Measurements from ENCODE around the gene SPRY1.
A peak's percentile ranks its signal among the peaks of the same experiment; 100 is the strongest.

The SPRY1 gene

DNA sequence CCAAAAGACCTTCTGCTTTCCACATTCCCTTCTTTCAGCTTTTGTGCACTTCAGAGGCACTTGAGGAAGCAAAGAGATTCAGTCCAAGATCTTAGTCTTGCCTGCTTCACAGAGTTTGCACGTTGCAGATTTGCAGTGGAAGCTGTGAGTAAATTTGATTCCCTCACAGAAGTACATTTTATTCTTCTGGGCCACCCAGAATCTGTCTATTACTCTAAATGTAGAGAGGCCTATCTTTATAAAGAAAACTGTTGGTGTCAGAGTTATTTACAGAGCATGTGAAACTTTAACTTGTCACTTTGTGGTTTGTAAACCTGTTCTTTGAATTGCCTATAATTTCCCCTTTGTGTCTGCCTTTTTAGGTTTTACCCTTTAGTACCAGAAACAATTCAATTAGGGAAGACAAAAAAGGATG is 15.5 kb downstream of the SPRY1 start:
- DNase-seq = no peak

DNA sequence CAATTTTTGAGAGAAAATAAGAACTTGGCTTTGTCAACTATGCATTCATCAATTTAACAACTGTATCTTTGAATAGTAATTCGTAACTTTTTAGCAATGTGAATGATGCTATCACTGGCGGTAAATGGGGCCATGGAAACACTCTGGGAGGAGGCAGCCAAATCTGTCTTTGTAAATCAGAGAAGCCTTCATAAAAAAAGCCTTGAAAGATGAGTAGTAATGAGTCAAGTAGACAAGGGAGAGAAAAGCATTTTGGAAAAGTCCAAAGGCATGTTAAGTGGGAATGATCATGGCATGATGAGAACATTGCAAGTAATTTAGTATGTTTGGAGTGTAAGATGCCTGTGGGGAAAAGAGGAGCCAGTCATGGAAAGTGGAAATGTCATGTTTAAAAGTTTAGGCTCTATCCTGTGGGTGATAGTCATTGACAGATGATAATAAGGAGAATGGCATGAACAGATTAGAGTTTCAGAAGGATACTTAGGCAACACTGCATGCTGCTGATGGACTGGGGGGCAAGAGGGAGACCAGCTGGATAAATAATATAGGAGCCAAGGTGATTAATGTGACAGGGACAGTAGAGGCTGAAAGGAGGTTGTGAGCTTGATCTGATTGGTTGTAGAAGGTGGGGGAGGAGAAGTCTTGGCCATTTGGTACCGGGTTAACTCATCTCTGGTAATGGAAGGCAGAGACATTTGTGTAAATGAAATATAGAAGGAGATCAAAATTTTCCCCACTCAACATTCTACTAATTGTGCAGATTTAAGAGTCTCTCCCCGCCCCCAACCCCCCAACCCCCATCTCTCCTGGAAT is 16.3 kb downstream of the SPRY1 start:
- DNase-seq = no peak

DNA sequence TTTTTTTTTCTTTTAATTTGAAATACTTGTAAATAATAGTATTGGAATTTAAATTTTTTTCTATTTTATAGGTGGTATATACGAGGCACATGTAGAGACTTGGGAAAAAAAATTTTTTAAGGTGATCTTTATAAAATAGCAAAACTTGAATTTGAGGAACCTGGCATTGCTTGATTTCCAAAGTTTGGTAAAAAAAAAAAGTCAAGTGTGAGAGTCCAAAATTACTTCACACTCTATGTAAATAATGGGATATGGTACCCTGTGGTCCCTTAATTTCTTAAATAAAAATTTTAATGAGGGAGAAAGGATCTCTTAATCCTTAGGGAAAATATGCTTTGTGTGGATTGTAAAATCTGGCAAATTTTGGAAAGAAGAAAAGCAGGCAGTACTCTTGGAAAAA is 19.0 kb downstream of the SPRY1 start:
- peak; percentile 56 to 57 for DNase-seq

DNA sequence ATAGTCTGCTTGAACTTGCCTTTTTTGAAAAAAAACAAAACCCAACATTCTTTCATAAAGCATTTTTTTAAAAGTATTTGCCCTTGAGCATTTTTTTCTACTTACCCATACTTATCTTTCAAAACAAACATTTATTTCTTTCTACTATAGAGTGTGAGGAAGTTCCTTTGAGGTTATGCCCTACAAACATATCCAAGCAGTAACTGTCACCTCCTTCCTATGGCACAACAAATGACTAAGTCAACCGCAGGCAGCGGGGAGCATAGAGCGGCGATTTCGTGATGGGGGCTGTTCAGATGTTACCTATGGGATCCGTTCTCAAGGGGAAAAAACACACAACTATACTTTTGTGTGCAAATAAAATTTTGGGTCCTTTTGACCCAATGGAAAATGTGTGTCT is 19.4 kb downstream of the SPRY1 start:
- peak; percentile 80 to 82 for DNase-seq

DNA sequence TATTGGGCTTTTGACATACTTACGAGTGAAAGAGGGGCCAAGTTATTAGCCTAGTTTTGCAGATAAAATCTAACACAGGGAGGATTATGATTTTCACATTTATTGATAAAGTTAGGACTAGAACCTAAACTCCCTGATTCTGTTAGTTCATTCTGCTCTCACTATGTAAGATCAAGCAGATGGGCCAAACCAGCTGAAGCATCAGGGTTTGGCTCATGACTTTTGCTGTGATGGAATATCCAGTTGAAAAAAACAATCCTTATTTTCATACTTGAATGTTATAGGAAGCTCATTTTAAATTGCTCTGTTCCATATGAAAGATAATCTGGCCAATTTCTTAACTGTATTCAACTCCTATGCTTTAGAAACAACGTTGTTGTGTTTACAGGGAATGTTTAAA is 21.2 kb downstream of the SPRY1 start:
- DNase-seq = no peak

DNA sequence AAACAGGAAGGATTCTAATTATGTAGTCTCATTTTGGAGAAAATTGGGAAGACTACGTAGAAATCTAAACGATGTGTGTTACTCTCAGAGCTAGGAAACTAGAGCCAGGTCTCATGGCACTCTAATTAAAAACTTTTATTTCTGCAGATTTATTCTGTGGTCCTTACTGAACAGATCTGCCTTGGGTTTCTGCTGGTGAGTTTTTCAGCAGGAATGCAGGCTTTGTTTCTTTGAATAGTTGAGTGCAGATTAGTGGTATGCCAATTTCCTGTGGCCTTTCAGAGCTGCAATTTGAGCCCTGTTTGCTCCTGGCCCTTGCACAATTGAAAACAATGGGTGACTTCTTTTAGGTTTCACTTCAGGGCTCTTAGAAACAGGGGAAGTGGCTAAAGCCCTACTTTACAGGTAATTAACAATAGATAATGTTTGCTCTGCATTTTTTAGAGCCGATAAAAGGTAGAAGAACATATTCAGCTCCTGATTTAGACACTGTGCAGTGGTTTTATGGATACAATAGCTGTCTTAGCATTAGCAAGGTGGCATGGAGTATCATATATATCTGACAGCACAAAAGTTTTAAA is 21.8 kb downstream of the SPRY1 start:
- DNase-seq = peak in 1 of 2 donors; percentile 20

DNA sequence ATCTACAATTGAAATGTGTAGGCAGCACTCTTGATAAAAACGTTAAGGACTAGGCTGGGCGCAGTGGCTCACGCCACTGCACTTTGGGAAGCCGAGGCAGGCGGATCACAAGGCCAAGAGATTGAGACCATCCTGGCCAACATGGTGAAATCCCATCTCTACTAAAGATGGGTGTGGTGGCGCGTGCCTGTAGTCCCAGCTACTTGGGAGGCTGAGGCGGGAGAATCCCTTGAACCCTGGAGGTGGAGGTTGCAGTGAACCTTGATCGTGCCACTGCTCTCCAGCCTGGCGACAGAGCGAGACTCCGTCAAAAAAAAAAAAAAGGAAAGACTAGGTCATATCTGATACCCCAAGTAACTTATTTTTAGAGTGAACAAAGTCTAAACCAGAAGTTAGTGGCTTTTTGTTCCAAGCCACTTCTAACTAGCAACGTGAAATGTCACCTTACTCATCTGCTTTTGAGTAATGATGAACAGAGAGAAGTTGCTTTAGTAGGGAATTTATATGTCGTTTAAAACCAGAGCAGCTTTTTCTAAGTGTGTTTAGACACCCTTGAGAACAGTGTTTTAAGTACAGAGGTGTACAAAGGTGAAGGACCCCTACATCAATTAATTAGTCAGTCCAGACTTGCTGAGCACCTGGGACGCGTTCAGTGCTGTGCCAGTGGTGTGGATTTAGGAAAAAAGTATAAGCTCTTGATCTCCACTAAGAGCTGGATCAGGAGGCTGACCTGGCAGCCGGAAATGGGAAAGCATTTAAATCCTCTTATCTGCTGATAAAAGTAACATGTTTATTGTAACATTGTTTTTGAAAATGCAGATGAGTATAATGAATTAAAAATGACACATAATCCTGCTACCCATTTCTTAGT is 23.5 kb downstream of the SPRY1 start:
- no peak for DNase-seq

DNA sequence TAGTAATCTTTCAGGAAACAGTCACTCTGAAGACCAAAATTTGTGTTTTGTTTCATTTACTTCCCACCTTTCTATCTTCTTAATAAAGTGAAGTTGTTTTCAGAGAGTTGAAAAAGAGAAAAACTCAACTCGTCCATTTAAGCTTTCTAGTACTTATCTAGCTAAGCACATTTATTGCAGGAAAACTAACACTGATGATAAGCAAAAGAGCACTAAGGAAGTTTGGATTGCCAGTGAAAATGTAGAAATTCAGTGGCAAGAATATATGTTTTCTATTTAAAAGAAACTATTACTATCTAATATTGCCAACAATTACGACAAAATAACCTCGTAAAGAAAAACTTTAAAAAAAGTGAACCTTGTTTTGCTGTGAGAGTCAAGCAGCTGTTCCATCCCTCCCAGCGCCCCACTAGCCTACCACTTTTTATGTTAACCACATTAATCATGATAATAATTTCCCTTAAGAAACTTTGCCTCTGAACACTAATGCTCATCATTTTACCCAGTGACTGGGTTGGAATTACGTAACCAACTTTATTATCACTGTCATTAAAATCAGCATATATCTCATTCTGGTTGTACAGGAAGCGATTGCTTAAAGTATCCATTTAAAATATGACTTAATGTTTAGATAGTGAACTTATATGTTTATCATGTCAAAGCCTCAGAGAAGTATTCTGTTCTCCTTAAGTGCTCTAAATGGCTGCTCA is 24.8 kb downstream of the SPRY1 start:
- peak in 1 of 2 donors; percentile 17 for DNase-seq

DNA sequence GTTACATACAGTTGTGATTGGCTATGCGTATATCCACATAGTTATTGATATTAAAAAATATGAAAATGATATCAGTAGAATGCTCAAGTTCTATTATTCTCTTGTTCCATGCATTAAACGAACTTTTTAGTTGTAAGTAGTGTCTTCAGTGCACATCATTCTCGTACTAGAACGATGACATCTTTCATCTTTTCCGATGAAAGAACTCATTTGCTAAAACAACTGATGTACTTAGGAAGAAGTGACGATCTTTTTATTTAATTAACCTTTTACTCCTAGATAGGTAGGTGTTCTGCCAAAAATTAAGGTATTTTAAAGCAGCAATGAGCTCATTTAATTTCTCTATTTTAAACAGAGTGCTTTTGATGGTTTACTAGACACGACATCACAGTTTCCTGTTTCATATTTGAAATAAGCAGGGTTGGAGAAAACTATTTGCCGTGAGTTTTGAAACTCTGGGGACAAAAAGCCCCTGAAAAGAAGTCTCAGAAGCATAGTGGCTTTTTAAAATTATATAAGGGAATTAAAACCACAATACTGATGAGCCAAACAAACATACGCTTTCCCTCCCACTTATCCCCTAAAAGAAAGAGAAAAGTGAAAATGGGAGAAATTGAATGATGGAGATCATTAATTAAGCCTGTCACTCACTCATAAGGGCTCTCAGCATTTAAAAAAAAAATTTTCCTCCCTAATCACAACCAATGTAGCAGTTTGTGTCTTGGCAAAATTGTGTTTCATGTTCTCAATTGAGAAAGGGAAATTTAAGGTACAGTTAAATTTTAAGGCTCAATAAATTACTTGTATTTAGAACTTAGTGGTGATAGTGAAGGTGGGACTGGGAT is 25.6 kb downstream of the SPRY1 start:
- no peak for DNase-seq

DNA sequence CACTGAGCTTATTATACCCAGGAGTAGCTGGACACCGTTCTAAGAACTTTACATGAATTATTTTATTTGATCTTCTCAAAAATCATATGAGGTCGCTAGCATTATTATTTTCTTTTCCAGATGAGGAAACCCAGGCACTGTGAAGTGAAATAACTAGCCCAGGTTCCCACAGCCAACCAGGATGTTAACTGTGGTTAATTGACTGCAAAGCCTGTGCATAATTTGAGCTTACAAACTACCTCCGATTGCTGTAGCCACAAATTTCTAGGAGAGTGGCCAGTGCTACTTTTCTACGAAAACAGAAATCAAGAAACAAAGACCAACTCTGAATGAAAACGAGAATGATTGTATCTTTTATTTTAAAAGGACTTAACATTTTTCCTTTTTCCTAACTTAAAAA is 27.2 kb downstream of the SPRY1 start:
- no peak for DNase-seq

DNA sequence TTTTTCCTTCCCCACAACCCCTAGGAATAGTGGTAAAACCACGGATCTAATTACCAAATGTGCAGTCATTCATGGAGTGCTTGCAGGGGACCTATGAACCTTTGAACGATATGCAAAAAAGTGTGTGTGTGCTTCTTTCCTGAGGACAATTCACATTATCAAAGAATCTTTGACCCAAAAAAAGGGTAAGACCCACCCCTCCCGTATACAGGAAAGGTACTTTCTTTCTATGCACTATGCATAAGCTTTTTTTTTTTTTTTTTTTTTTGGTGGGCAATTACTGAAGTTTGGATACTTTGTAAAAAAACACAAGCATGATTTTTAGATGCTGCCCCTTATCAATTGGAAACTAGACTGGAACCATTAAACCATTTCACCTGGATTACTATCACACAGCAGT is 31.4 kb downstream of the SPRY1 start:
- no peak for DNase-seq

DNA sequence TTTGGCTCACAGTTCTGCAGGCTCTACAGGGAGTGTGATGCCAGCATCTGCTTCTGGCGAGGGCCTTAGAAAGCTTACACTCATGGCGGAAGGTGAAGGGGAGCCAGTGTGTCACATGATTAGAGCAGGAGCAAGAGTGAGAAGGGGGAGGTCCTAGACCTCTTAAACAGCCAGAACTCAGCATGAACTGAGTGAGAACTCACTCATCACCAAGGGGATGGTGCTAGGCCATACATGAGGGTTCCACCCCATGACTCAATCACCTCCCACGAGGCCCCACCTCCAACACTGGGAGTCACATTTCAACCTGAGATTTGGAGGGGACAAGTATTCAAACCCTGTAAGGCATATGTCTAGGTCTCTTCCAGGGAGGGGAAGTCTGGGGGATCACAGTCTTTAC is 33.4 kb downstream of the SPRY1 start:
- no peak for DNase-seq

DNA sequence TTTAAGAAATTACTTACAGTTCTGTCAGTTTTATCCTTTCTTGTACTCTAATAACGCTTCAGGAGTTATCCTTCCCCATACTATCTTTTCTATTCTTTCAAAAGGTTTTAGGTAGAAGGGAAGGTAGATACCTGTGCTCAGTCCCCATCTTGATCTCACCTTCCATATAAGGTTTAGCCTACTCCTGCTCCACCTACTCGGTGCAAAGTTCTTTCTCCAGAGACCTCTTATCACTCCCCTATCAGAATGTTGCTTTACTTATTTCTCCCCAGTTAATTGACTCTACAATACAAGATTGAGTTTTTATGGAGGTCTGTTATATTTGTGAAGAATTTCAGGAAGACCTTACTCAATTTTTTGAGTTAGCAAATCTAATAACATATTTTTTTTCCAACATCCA is 33.9 kb downstream of the SPRY1 start:
- DNase-seq = no peak

DNA sequence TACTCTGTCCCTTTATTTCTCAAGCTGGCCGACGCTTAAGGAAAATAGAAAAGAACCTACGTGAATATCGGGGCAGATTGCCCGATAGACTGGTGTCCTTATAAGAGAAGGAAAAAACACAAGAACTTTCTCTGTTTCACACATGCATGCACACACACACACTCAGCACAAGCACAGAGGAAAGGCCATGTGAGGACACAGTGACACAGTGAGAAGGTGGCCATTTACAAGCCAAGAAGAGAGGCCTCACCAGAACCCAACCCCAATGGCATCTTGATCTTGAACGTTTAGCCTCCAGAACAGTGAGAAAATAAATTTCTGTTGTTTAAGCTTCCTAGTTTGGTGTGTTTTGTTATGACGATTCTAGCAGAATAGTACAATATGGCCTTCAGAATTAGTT is 37.0 kb downstream of the SPRY1 start:
- no peak for DNase-seq

DNA sequence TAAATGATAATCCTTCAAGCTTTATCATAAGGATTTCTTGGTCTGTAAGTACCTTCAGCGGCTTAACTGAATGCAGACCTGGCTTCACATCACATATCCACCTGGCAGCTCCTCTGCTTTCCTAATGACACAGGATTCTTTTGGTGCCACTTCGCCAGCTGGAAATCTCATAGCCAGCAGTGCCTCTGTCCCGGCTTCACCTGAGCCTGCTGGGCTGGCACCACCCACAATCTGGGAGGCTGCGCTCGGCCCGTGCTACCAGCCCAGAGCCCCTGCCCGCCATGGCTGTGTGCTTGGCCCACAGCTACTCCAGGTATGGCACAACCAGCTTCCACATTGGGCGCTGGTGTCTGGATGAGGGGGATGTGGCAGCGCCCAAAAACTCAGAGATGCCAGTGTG is 37.4 kb downstream of the SPRY1 start:
- DNase-seq = no peak

DNA sequence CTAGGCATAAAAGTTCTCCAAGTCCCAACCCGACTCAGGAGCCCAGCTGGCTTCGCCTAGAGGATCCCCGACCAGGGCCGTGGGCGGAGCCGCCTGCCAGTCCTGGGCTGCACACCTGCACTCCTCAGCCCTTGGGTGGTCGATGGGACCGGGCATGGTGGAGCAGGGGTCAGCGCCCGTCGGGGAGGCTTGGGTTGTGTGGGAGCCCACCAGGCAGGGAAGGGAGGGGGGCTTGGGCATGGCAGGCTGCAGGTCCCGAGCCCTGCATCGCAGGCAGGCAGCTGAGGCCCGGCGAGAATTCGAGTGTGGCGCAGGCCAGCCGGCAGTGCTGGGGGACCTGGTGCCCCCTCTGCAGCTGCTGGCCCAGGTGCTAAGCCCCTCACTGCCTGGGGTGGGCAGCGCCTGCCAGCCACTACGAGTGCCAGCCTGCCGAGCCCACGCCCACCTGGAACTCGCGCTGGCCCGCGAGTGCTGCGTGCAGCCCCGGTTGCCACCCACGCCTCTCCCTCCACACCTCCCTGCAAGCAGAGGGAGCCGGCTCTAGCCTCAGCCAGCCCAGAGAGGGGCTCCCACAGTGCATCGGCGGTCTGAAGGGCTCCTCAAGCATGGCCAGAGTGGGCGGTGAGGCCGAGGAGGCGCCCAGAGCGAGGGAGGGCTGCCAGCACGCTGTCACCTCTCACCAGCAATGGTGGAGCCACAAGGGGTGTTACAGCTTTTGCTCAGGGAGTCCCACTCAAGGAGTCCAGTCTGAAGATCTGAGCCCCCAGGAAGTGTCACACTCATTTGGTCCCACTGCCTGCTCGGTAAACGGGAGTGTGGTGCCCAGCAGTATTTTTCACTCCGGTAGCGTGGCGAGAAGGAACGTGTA is 38.9 kb downstream of the SPRY1 start:
- no peak for DNase-seq

DNA sequence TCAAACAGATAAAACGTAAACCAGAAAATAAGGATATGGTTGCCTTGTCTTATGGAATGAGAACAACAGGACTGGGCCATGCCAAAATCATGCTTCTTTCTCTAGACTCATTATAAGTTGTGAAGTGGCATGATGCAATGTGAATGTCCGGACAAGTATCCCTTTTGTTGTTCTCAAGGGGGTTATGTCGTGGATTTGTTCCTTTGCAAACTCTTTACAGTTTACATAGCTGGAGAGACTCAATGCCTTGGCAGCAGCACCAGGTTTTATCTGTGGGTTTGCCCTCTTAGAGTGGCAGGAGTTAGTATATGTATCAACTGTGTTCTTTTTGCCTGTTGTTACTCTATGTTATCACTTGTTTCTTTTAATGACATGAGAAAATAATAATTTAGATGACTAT is 41.4 kb downstream of the SPRY1 start:
- DNase-seq = no peak

DNA sequence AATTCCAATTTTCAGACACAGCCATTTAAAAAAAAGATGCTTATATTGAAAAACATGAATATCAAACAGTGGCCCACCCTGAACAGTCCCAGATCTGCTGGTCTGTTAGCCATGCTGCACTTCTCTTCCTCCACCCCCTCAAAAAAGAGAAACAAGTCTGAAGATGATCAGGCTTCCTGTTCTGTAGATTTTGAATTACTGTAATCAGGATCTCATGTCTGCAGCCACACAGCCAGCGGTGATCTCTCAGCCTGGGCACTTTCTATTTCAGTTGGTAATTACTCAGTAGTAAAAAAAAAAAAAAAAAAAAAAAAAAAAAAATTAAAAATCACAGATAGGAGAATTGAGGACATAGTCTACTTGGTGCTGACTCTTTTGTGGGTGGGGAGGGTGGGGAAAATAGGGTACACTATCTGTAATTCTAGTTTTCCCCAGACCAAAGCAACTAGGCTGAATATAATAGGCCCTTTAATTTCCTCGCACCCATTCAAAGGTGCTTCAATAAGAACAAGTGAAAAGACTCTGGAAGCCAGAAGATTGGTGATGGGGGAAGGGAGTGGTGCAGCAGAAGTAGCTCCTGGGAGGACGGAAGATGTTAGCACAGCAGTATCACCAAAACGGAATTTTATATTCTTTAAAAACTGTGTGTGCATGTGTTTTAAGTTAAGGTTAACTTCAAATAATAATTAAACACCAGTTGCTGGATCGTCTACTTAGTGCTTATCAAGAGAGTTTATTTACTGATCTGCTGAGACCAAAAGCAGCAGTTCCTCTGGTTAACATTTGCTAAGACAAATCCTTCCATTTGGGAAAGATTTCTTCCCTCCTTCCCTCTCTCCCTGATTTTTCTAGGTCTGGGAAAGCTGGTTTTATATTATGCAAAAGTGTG is 47.0 kb downstream of the SPRY1 start:
- DNase-seq = peak; percentile 67 to 86

DNA sequence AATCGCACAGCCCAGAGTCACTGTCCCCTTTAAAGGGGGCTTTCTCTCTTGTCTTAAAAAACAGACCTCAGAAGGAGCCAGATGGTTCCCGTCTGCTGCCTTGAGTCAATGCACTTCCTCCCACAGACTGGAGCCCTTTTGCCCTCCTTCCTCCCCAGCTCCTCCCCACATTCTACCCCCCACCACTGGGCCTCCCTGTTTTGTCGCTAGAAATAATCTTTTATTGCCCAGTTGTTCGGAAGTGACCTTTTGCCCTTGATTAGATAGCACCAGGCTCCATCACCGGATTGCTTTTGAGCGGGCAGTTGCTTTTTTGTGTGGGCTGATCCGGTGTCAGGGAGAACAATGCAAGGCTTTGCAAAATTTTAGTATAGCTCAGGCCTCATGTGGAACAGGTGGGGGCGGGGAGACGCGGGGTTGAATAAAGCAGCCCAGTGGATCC is 47.7 kb downstream of the SPRY1 start:
- DNase-seq = peak; percentile 46 to 67

Measured in inflammatory macrophage treated with lipopolysaccharide for 1 hour (primary cell).